Measurements from ENCODE around the gene BTBD9. TPM values are rescaled to one million over a fixed set of nuclear protein-coding genes. Genes with fewer than 3 reads are reported as not detected.

BTBD9 gene
- total RNA-seq, 3 donors from 2014 or later: 12.8 to 25.5 (median 19.0) TPM

GRCh38 chr6:38245295-38245694 lies 394.4 kb downstream of the BTBD9 start:
- H3K36me3 ChIP-seq: no peaks in the 10 kb centered on the region
- no peak for DNase-seq (ENCODE audit: low spot score in 2 of 2)
- H3K4me1 ChIP-seq: no peaks in the 10 kb centered on the region
- TF ChIP-seq POLR2AphosphoS5 (IDR thresholded peaks at IDR 0.05) (no peak), POLR2A (IDR thresholded peaks at IDR 0.05) (no peak)
- TF ChIP-seq, protein P1, sequence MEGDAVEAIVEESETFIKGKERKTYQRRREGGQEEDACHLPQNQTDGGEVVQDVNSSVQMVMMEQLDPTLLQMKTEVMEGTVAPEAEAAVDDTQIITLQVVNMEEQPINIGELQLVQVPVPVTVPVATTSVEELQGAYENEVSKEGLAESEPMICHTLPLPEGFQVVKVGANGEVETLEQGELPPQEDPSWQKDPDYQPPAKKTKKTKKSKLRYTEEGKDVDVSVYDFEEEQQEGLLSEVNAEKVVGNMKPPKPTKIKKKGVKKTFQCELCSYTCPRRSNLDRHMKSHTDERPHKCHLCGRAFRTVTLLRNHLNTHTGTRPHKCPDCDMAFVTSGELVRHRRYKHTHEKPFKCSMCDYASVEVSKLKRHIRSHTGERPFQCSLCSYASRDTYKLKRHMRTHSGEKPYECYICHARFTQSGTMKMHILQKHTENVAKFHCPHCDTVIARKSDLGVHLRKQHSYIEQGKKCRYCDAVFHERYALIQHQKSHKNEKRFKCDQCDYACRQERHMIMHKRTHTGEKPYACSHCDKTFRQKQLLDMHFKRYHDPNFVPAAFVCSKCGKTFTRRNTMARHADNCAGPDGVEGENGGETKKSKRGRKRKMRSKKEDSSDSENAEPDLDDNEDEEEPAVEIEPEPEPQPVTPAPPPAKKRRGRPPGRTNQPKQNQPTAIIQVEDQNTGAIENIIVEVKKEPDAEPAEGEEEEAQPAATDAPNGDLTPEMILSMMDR (IDR thresholded peaks at IDR 0.05): no peak
- H3K4me3 ChIP-seq: no peak overlapping the region
- intact Hi-C loops (cut with DNase I; ENCODE audit: low total_unique reads): no loop called here
- no peaks in the 10 kb centered on the region for H3K9me3 ChIP-seq
- H3K27ac ChIP-seq: no peak overlapping the region
- H3K27me3 ChIP-seq: no peaks in the 10 kb centered on the region

DNA sequence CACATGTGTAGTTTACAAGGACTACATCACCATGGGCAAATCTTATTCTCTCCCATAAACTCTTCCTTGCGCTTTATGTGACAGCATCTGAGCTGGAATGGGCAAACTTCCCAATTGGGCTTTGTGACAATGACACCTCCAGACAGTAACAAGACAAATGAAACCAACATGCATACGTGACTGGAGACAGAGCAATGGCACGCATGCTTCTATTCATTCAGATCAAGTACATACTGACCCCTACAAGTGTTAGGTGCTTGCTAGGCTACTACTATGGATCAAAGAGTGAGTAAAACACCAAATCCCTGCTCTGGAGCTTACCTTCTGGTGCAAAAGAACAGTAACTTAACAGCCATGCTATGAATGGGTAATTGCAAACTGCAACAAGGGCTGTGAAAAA lies 394.9 kb downstream of the BTBD9 start:
- Histone ChIP-seq H3K27me3 (no peaks in the 10 kb centered on the region), H3K27ac (no peak overlapping the region), H3K4me3 (no peak overlapping the region), H3K36me3 (no peaks in the 10 kb centered on the region), H3K9me3 (no peaks in the 10 kb centered on the region), H3K4me1 (no peaks in the 10 kb centered on the region)
- intact Hi-C loops (cut with DNase I; ENCODE audit: low total_unique reads): no loop called here
- DNase-seq (ENCODE audit: low spot score in 2 of 2): no peak
- TF ChIP-seq, protein P1 (IDR thresholded peaks at IDR 0.05): no peak
- TF ChIP-seq POLR2A (IDR thresholded peaks at IDR 0.05): no peak
- no peak for TF ChIP-seq POLR2AphosphoS5 (IDR thresholded peaks at IDR 0.05)

- Histone ChIP-seq H3K4me1 (no peaks in the 10 kb centered on the region), H3K36me3 (no peaks in the 10 kb centered on the region), H3K27me3 (no peaks in the 10 kb centered on the region), H3K4me3 (no peak overlapping the region), H3K9me3 (no peaks in the 10 kb centered on the region), H3K27ac (no peak overlapping the region)
- no peak for TF ChIP-seq POLR2AphosphoS5 (IDR thresholded peaks at IDR 0.05)
- TF ChIP-seq, protein P1 (IDR thresholded peaks at IDR 0.05): no peak
- TF ChIP-seq POLR2A (IDR thresholded peaks at IDR 0.05): no peak
- intact Hi-C loops (cut with DNase I; ENCODE audit: low total_unique reads): no loop called here
- no peak for DNase-seq (ENCODE audit: low spot score in 2 of 2)
Measured at GRCh38 chr6:38241200-38241871, 398.4 kb downstream of the BTBD9 start.

- no peak for DNase-seq (ENCODE audit: low spot score in 2 of 2)
- Histone ChIP-seq H3K27ac (no peak overlapping the region), H3K4me1 (no peaks in the 10 kb centered on the region), H3K9me3 (no peaks in the 10 kb centered on the region), H3K27me3 (no peaks in the 10 kb centered on the region), H3K36me3 (no peaks in the 10 kb centered on the region), H3K4me3 (no peak overlapping the region)
- TF ChIP-seq, protein P1 (IDR thresholded peaks at IDR 0.05): no peak
- TF ChIP-seq POLR2A (IDR thresholded peaks at IDR 0.05): no peak
- no peak for TF ChIP-seq POLR2AphosphoS5 (IDR thresholded peaks at IDR 0.05)
- intact Hi-C loops (cut with DNase I; ENCODE audit: low total_unique reads): no loop called here
Measured at GRCh38 chr6:38239719-38240451, 399.8 kb downstream of the BTBD9 start.

DNA sequence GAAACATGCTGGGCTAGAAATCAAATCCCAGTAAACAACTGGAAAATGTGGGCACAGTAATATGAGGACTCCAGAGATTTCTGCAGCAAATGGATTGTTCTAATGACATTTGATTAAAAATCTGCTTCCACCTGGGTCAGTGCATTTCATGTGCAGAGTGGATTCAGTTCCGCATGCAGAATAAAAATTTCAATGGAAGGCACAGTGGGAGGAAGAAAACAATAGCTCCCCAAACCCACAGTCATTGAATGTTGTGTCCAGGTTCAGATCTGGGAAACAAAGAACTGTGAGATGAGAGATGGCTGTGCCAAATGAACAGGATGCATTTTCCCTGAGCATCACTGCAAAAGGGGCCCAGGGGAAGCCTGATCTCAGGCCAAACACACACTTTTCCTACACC lies 403.1 kb downstream of the BTBD9 start:
- Histone ChIP-seq H3K4me3 (no peak overlapping the region), H3K27ac (no peak overlapping the region), H3K36me3 (no peaks in the 10 kb centered on the region), H3K4me1 (no peaks in the 10 kb centered on the region), H3K27me3 (no peaks in the 10 kb centered on the region), H3K9me3 (no peaks in the 10 kb centered on the region)
- intact Hi-C loops (cut with DNase I; ENCODE audit: low total_unique reads): no loop called here
- DNase-seq (ENCODE audit: low spot score in 2 of 2): no peak
- no peak for TF ChIP-seq POLR2AphosphoS5 (IDR thresholded peaks at IDR 0.05)
- no peak for TF ChIP-seq POLR2A (IDR thresholded peaks at IDR 0.05)
- TF ChIP-seq, protein P1 (IDR thresholded peaks at IDR 0.05): no peak
